Amniotic stem cell (primary cell): ENCODE measurements around the gene MME.
"Not testable (repeated sequence)": the region's sequence is repeated elsewhere in the genome, so short reads cannot be mapped to it uniquely, and the experiment has no call there.

Experiments
- DNase-seq: peaks from one replicate; lab custom pipeline; 2025; lab: John Stamatoyannopoulos, UW

MME gene

GRCh38 chr3:155194973-155195957 is 115.1 kb downstream of the MME start:
- no peak for DNase-seq

- no peak for DNase-seq
Observed at GRCh38 chr3:155196131-155197021, 116.3 kb downstream of the MME start.

- DNase-seq: no peak
Observed at GRCh38 chr3:155197786-155198185, 117.7 kb downstream of the MME start.

- DNase-seq: no peak
Observed at GRCh38 chr3:155202626-155203025, 122.5 kb downstream of the MME start.

GRCh38 chr3:155204851-155205250 is 124.7 kb downstream of the MME start:
- no peak for DNase-seq

- DNase-seq: no peak
Observed at GRCh38 chr3:155208183-155208800, 128.2 kb downstream of the MME start.

- DNase-seq: no peak
Observed at GRCh38 chr3:155210736-155211135, 130.6 kb downstream of the MME start.

GRCh38 chr3:155211266-155211665 is 131.1 kb downstream of the MME start:
- no peak for DNase-seq

GRCh38 chr3:155211940-155212339 is 131.8 kb downstream of the MME start:
- no peak for DNase-seq

- DNase-seq: not testable (repeated sequence)
Observed at GRCh38 chr3:155216007-155216406, 135.9 kb downstream of the MME start.

GRCh38 chr3:155217591-155217990 is 137.5 kb downstream of the MME start:
- no peak for DNase-seq

- DNase-seq: no peak
Observed at GRCh38 chr3:155218462-155218861, 138.3 kb downstream of the MME start.

- no peak for DNase-seq
Observed at GRCh38 chr3:155219106-155219505, 139.0 kb downstream of the MME start.

GRCh38 chr3:155225417-155225816 is 145.3 kb downstream of the MME start:
- DNase-seq: no peak

- DNase-seq: no peak
Observed at GRCh38 chr3:155227141-155227540, 147.0 kb downstream of the MME start.

- no peak for DNase-seq
Observed at GRCh38 chr3:155228676-155229075, 148.6 kb downstream of the MME start.

GRCh38 chr3:155229086-155229485 is 149.0 kb downstream of the MME start:
- DNase-seq: no peak

- DNase-seq: no peak
Observed at GRCh38 chr3:155230382-155230781, 150.3 kb downstream of the MME start.

GRCh38 chr3:155231792-155232191 is 151.7 kb downstream of the MME start:
- DNase-seq: no peak

GRCh38 chr3:155232605-155233004 is 152.5 kb downstream of the MME start:
- peak; percentile 55 for DNase-seq

- DNase-seq: no peak
Observed at GRCh38 chr3:155233213-155233612, 153.1 kb downstream of the MME start.
